Fibroblast of gingiva (primary cell): ENCODE results near the gene DNAH7.

Source experiments
- DNase-seq: peaks from one replicate; pipeline ENCODE4 v3.0.0-alpha.2; 2011; ENCODE audit warnings: low read depth

DNAH7 gene

GRCh38 chr2:195863121-195863520 lies 205.5 kb downstream of the DNAH7 start:
- no peak for DNase-seq

GRCh38 chr2:195861821-195862220 lies 206.8 kb downstream of the DNAH7 start:
- peak; percentile 61 for DNase-seq

- no peak for DNase-seq
Observed at GRCh38 chr2:195859513-195859912, 209.1 kb downstream of the DNAH7 start.

- DNase-seq, result no peak
Observed at GRCh38 chr2:195857132-195857531, 211.5 kb downstream of the DNAH7 start.

GRCh38 chr2:195850764-195851163 lies 217.9 kb downstream of the DNAH7 start:
- DNase-seq, result no peak

- no peak for DNase-seq
Observed at GRCh38 chr2:195848119-195848899, 220.3 kb downstream of the DNAH7 start.

GRCh38 chr2:195842932-195843331 lies 225.7 kb downstream of the DNAH7 start:
- no peak for DNase-seq

- peak; percentile 42 for DNase-seq
Observed at GRCh38 chr2:195838002-195838401, 230.6 kb downstream of the DNAH7 start.

- DNase-seq, result no peak
Observed at GRCh38 chr2:195836002-195836401, 232.6 kb downstream of the DNAH7 start.

- DNase-seq, result no peak
Observed at GRCh38 chr2:195834836-195835235, 233.8 kb downstream of the DNAH7 start.

GRCh38 chr2:195830968-195831950 lies 237.4 kb downstream of the DNAH7 start:
- DNase-seq, result no peak

- DNase-seq, result no peak
Observed at GRCh38 chr2:195824478-195824877, 244.2 kb downstream of the DNAH7 start.

- DNase-seq, result no peak
Observed at GRCh38 chr2:195823206-195823605, 245.4 kb downstream of the DNAH7 start.

GRCh38 chr2:195821566-195821932 lies 247.1 kb downstream of the DNAH7 start:
- no peak for DNase-seq

GRCh38 chr2:195820867-195821565 lies 247.6 kb downstream of the DNAH7 start:
- no peak for DNase-seq

GRCh38 chr2:195820373-195820772 lies 248.3 kb downstream of the DNAH7 start:
- DNase-seq, result peak; percentile 37

- no peak for DNase-seq
Observed at GRCh38 chr2:195819276-195819675, 249.4 kb downstream of the DNAH7 start.

GRCh38 chr2:195818526-195818925 lies 250.1 kb downstream of the DNAH7 start:
- DNase-seq, result peak; percentile 17

GRCh38 chr2:195818106-195818505 lies 250.5 kb downstream of the DNAH7 start:
- no peak for DNase-seq

- no peak for DNase-seq
Observed at GRCh38 chr2:195815083-195815482, 253.6 kb downstream of the DNAH7 start.

- DNase-seq, result no peak
Observed at GRCh38 chr2:195813421-195813820, 255.2 kb downstream of the DNAH7 start.

GRCh38 chr2:195810340-195811098 lies 258.1 kb downstream of the DNAH7 start:
- no peak for DNase-seq
